Muscle layer of colon (tissue), 2 donors: ENCODE results near the gene EXT2.

Experiments used
- H3K27ac ChIP-seq: one replicate; pipeline ENCODE4 v1.7.0; 2013; ENCODE audit warnings: low read depth, mild to moderate bottlenecking, low read length, moderate library complexity
- H3K27me3 ChIP-seq, 2 donors: one replicate each; pipeline ENCODE4 v1.7.0; 2013; ENCODE audit warnings: low read length in 2 of 2, mild to moderate bottlenecking in 2 of 2; ENCODE audit not compliant: insufficient read depth in 2 of 2, control insufficient read depth in 1 of 2
- H3K36me3 ChIP-seq: one replicate; pipeline ENCODE4 v1.7.0; 2013; ENCODE audit warnings: mild to moderate bottlenecking, low read length; ENCODE audit not compliant: insufficient read depth
- H3K4me1 ChIP-seq: one replicate; pipeline ENCODE4 v1.7.0; 2013; ENCODE audit warnings: mild to moderate bottlenecking, low read length; ENCODE audit not compliant: insufficient read depth
- H3K4me3 ChIP-seq, 2 donors: one replicate each; pipeline ENCODE4 v1.7.0; 2013; ENCODE audit warnings: low read length in 2 of 2, low read depth in 1 of 2, mild to moderate bottlenecking in 1 of 2, moderate library complexity in 1 of 2
- H3K9ac ChIP-seq: one replicate; pipeline ENCODE4 v1.7.0; 2013; ENCODE audit warnings: low read length
- H3K9me3 ChIP-seq: one replicate; pipeline ENCODE4 v1.7.0; 2013; ENCODE audit warnings: mild to moderate bottlenecking, low read length
- donor health status: abdominal sarcoma.
- donor health status: Adenocarcinoma of cecum.

EXT2 gene

DNA sequence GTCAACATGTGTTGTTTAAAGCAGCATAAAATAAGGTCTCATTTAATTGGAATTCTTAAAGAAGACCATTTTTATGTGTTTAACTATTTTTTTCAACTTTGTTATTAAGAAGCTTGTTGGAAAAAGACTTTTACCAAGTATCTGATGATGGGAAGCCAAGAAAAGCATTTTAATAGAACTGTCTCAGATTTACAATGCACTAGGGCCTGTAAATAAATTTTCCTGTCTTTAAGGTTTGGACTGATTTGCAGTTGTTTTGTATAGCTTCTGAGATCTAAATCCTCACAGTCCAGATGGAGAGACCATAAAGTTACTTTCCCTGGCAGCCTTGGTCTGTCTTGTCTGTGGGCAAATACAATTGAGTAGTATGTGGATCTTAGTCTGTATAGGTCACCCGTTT lies 41.6 kb downstream of the EXT2 start:
- Histone ChIP-seq H3K27me3 (no peaks in the 10 kb centered on the region), H3K36me3 (peaks cover 14% of the 10 kb centered on the region), H3K27ac (no peak overlapping the region), H3K9ac (no peak overlapping the region), H3K4me3 (no peak overlapping the region), H3K9me3 (no peaks in the 10 kb centered on the region), H3K4me1 (peaks cover 8% of the 10 kb centered on the region)

DNA sequence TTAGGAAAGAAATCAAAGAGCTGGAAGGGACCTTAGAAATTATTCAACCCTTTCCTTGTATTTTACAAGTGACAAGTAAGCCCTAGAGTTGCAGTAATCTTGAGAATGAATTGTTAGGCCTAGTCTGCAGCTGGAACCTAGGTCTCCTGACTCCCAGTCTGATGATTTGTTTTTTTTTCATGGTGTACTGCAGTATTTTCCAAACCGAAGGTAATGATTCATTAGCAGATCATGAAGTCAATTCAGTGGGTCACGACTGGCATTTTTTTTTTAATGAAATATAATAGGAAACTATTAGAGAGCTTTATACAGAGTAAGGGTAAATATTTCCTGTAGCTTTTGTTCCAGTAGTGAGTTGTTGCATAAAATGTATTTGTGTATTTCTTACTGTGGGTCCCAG lies 42.8 kb downstream of the EXT2 start:
- Histone ChIP-seq H3K27ac (no peak overlapping the region), H3K4me3 (no peak overlapping the region), H3K27me3 (no peaks in the 10 kb centered on the region), H3K4me1 (peaks cover 8% of the 10 kb centered on the region), H3K36me3 (peaks cover 6% of the 10 kb centered on the region), H3K9me3 (no peaks in the 10 kb centered on the region), H3K9ac (no peak overlapping the region)

DNA sequence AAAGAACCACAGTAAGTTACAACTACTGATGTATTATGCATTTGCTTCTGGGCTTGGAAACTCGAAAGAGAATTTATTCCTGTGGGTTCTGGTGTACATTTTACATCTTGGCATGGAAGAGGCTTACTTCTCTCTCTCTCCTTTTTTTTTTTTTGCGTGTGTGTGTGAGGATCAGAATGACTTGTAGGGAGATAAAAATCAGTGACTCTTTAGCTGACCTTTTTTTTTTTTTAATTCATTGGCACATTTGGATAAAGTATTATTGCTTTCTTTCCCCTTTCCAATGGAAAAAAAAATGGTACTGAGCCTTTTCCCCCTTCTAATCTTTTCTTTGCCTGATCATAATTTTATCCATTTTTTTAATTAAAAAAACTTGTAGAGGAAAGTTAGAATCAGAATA lies 43.5 kb downstream of the EXT2 start:
- Histone ChIP-seq H3K27ac (no peak overlapping the region), H3K4me1 (peaks cover 8% of the 10 kb centered on the region)

DNA sequence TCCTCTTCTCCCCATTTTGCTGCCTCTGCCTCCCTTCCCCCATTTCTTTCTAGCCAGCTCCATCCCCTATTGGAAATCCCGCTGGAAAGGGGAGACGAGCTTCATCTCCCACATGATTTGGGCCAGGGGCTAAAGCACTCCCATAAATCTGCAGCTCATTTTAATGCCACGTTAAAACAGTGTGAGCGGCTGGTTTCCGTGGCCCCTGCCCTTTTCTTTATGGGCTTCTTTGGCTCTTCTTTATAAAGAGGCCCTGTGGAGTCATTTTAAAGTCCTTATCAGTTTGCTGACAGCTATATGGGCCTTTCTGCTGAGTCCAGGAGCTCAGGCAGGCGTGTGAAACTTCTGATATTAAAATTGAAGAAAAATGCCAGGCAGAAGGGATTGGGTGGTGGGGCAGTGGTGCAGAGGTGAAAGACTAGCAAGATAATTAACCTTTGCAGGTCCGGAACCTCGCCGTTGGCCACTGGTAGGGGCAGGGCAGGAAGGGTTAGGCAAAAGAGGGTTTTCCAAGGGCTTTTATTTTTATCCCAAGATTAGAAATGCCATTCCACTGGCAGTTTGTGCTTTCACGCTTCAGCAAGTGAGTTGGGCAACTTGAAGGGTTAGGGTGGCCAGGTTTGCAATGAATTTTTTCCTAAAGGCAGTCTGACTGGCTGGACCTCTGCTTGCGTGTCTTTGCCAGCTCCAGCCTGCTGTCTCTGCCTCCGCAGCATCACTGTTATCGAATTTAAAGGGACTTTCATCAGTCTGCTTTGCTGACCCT lies 44.3 kb downstream of the EXT2 start:
- H3K36me3 ChIP-seq: peaks cover 10% of the 10 kb centered on the region
- no peaks in the 10 kb centered on the region for H3K9me3 ChIP-seq
- no peak overlapping the region for H3K27ac ChIP-seq
- no peaks in the 10 kb centered on the region for H3K27me3 ChIP-seq
- H3K4me1 ChIP-seq: peaks cover 8% of the 10 kb centered on the region
- no peak overlapping the region for H3K4me3 ChIP-seq
- H3K9ac ChIP-seq: no peak overlapping the region

More for the DNA sequence above, 43.5 kb downstream of the EXT2 start:
- no peaks in the 10 kb centered on the region for H3K27me3 ChIP-seq
- no peak overlapping the region for H3K4me3 ChIP-seq
- no peak overlapping the region for H3K9ac ChIP-seq
- no peaks in the 10 kb centered on the region for H3K9me3 ChIP-seq
- peaks cover 6% of the 10 kb centered on the region for H3K36me3 ChIP-seq

DNA sequence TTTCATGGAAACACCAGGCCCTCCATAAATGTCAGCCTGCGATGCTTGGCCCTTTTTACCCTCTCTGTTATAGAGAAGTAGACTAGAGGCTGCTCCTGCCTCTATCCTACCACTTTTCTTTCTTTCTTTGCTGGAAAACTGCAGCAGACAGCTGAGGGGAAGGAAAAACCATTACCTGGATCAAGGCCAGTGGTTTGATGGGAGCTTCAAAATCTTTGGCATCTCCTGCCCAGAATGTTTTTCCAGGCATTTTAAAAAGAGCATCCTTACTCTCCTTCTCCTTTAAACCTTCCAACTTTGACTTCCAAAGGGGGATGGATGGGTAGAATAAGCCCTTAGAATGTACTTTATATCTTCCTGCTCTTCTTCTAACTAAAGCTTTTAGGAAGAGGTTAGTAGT lies 44.9 kb downstream of the EXT2 start:
- peaks cover 11% of the 10 kb centered on the region for H3K36me3 ChIP-seq
- no peak overlapping the region for H3K9ac ChIP-seq
- H3K4me3 ChIP-seq: no peak overlapping the region
- H3K4me1 ChIP-seq: peaks cover 8% of the 10 kb centered on the region
- H3K27ac ChIP-seq: no peak overlapping the region
- H3K9me3 ChIP-seq: no peaks in the 10 kb centered on the region
- no peaks in the 10 kb centered on the region for H3K27me3 ChIP-seq

DNA sequence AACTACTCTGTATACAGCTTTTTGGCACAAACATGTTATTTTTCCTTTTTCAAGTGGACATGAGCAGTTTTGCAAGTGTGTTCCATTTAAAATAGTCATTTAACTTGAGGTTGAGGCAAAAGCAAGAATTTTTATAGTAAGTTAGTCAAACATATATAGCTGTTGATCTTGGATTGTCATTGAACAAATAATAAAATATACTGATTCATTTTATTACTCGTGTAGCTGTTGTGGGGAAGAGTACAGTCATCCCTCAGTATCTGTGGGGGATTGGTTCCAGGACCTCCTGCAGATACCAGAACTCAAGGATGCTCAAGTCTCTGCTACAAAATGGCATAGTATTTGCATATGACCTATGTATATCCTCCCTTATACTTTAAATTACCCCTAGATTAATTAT lies 45.3 kb downstream of the EXT2 start:
- Histone ChIP-seq H3K9ac (no peak overlapping the region), H3K9me3 (no peaks in the 10 kb centered on the region), H3K4me1 (peaks cover 8% of the 10 kb centered on the region), H3K27me3 (no peaks in the 10 kb centered on the region), H3K27ac (no peak overlapping the region), H3K36me3 (peaks cover 14% of the 10 kb centered on the region), H3K4me3 (no peak overlapping the region)

DNA sequence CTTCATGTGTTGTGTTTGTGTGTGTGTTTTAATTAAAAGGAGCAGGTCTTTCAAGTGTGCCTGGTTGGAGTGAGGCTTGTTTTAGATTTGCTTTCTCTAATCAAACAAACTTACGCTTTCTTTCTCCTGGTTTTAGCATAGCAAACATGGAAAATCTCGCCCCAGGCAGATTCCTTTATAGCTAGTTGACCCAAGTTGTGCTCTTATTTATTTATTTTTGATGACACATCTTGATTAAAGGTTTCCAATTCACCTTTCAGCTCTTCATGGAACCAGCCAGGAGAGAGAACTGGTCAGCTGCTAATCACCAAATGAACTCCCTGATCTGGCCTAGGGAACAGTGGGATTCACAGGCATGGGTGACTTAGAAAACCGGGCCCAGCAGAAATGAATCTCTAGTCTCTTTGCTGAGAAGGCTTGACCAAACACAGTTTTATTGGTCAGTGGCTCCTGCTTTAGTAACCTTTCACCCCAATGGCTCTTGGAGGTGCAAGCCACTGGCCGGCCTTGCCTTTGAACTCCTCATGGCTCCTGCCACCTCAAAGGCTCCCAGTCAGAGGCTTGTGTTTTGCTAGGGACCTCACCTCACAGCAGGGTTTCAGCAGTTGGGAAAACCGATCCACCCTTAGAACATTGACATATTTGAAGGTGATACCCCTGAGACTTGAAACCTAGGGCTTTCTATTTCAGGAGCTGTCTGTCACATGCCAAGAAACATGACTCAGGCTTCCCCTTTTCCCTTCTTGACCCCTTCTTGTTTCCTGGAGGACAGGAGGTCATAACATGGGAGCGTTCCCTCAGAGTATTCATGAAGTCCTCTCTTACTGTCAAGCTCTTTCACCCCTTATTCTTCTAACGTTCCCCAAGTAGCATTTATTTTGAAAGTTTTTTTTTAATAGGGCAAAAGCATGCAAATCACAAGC lies 48.8 kb downstream of the EXT2 start:
- no peak overlapping the region for H3K27ac ChIP-seq
- H3K9ac ChIP-seq: no peak overlapping the region
- no peaks in the 10 kb centered on the region for H3K27me3 ChIP-seq
- no peak overlapping the region for H3K4me3 ChIP-seq
- peaks cover 8% of the 10 kb centered on the region for H3K4me1 ChIP-seq
- no peaks in the 10 kb centered on the region for H3K9me3 ChIP-seq
- H3K36me3 ChIP-seq: peaks cover 15% of the 10 kb centered on the region

DNA sequence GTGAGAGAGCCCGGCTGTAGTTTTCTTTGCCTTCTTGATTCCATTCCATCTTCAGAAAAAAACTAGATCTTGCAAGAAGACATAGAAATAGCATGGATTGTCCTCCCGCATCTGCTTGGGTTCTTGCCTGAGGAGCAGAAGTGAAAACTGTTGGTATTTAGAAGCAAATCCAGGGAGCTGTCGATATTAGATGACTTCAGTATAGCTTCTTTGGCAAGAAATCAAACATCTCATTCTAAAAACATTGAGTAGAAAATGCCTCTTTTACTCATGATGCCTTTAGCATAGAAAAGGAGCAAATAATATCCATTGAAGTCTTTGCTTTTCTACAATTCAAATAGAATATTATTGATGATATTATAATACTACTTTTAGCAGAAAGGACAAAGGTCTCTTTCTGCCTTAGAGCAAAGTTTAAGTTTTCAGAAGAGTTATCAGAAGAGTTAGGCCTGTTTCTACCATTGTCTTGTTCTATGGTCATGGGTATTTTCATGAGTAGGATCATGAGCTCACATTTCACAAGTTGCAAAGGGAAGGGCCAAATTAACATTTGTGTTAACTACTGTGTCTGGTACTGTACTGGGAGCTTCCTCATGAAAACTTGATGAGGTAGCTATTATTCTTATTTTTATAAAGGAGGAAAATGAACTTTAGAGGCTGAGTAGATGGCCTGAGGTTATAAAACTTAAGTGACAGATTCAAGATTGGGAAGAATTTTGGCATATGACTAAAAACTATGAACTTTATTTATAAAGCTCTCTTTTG lies 49.7 kb downstream of the EXT2 start:
- H3K4me1 ChIP-seq: peaks cover 2% of the 10 kb centered on the region
- H3K9ac ChIP-seq: no peak overlapping the region
- H3K27ac ChIP-seq: no peak overlapping the region
- no peaks in the 10 kb centered on the region for H3K9me3 ChIP-seq
- no peaks in the 10 kb centered on the region for H3K27me3 ChIP-seq
- peaks cover 15% of the 10 kb centered on the region for H3K36me3 ChIP-seq
- no peak overlapping the region for H3K4me3 ChIP-seq

DNA sequence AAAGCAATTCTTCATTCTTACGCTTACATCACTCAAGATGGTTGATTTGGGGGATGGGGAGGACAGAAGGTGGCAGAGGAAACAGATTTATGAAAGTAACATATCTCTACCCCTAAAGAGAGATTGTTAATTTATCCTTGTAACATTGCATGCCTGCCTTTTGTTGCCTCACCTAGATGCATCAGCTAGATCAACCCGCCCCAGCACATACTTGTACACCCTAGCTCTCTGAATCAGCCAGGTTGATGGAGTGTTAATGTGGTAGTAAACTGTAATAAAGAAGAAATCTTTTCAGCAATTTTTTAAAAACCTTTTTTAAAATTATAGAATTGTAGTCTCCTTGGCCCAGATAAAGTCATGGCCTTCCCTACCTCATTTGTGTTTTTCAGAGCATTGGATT lies 51.5 kb downstream of the EXT2 start:
- H3K4me1 ChIP-seq: no peaks in the 10 kb centered on the region
- H3K36me3 ChIP-seq: peaks cover 15% of the 10 kb centered on the region
- H3K27me3 ChIP-seq: no peaks in the 10 kb centered on the region
- no peak overlapping the region for H3K27ac ChIP-seq
- H3K4me3 ChIP-seq: no peak overlapping the region
- no peaks in the 10 kb centered on the region for H3K9me3 ChIP-seq
- no peak overlapping the region for H3K9ac ChIP-seq

DNA sequence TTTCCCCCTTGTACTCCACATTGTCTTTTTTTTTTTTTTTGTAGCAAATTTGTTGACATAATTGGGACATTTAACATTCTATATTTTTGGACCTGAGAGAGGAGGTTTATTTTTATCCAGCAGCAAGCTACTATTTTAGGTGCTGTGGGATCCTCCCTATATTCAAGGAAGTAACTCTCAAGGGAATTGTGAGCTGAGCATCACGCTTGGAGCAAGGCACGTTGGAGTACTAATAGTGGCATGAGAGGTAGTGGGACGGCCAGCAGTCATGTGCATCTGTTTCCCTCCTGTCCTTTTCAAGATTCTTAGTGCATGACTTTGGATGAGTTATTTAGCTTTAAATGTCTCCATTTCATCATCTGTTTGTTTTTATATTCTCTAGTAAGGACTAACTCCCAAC lies 52.3 kb downstream of the EXT2 start:
- H3K27ac ChIP-seq: no peak overlapping the region
- no peaks in the 10 kb centered on the region for H3K27me3 ChIP-seq
- no peak overlapping the region for H3K4me3 ChIP-seq

DNA sequence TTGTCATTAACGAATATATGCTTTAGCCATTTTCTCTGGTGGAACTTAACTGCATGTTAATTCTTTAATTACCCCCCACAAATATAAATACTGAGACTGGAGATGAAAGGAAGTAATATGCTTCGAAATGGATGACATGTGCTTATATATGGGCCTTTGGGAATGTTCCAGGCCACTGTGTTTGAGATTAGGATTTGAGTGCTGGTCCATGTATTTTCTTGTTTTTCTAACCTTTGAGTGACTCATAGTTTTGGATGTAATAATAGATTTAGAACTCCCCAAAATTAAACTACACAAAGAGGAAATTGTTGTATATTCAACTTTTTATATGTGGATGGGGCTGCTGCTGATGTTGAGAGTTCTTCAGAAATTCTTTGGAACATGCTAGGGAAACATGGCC lies 54.2 kb downstream of the EXT2 start:
- H3K27ac ChIP-seq: no peak overlapping the region

More for the DNA sequence above, 52.3 kb downstream of the EXT2 start:
- Histone ChIP-seq H3K9me3 (no peaks in the 10 kb centered on the region), H3K36me3 (peaks cover 15% of the 10 kb centered on the region), H3K4me1 (no peaks in the 10 kb centered on the region), H3K9ac (no peak overlapping the region)

More for the DNA sequence above, 54.2 kb downstream of the EXT2 start:
- Histone ChIP-seq H3K4me1 (no peaks in the 10 kb centered on the region), H3K4me3 (no peak overlapping the region), H3K36me3 (peaks cover 12% of the 10 kb centered on the region), H3K27me3 (no peaks in the 10 kb centered on the region), H3K9ac (no peak overlapping the region), H3K9me3 (no peaks in the 10 kb centered on the region)
